Measurements from ENCODE around the gene MZT2B.
"Not testable (repeated sequence)": the region's sequence is repeated elsewhere in the genome, so short reads cannot be mapped to it uniquely, and the experiment has no call there.

Gene MZT2B

GRCh38 chr2:130180404-130181324, 1.4 kb upstream of the MZT2B start:
- DNase-seq = peak in 1 of 3 experiments; percentile 34

GRCh38 chr2:130181325-130181879, 660 bp upstream of the MZT2B start, which contains the start of gene SMPD4:
TSS of gene SMPD4 (minus strand) at chr2:130181602. CDS start at chr2:130176592, 5,010 bp downstream.
- peak; percentile 91 to 98 (median 94) for DNase-seq

GRCh38 chr2:130182826-130183511, 907 bp downstream of the MZT2B start:
- peak in 2 of 3 experiments; percentile 33 to 35 for DNase-seq

GRCh38 chr2:130183512-130184373, 1.7 kb downstream of the MZT2B start:
- DNase-seq = no peak

GRCh38 chr2:130185436-130185835, 3.4 kb downstream of the MZT2B start:
- DNase-seq = no peak

GRCh38 chr2:130185896-130186295, 3.8 kb downstream of the MZT2B start:
- DNase-seq = no peak

GRCh38 chr2:130186391-130186790, 4.3 kb downstream of the MZT2B start:
- DNase-seq = no peak

- no peak for DNase-seq
Measured at GRCh38 chr2:130187268-130187667, 5.2 kb downstream of the MZT2B start.

GRCh38 chr2:130187859-130188792, 6.1 kb downstream of the MZT2B start:
- DNase-seq = not testable (repeated sequence)

- not testable (repeated sequence) for DNase-seq
Measured at GRCh38 chr2:130188958-130189357, 6.9 kb downstream of the MZT2B start.

GRCh38 chr2:130190237-130190636, 8.2 kb downstream of the MZT2B start:
- DNase-seq = peak in 1 of 3 experiments; percentile 3

GRCh38 chr2:130191319-130191718, 9.3 kb downstream of the MZT2B start:
- not testable (repeated sequence) for DNase-seq

GRCh38 chr2:130192451-130192850, 10.4 kb downstream of the MZT2B start:
- DNase-seq = not testable (repeated sequence)

- DNase-seq = not testable (repeated sequence)
Measured at GRCh38 chr2:130193824-130194223, 11.8 kb downstream of the MZT2B start.

GRCh38 chr2:130195089-130195635, 13.1 kb downstream of the MZT2B start:
- DNase-seq = not testable (repeated sequence)

- not testable (repeated sequence) for DNase-seq
Measured at GRCh38 chr2:130196052-130196451, 14.0 kb downstream of the MZT2B start.

- DNase-seq = no peak
Measured at GRCh38 chr2:130198343-130198742, 16.3 kb downstream of the MZT2B start, which contains the start of gene TUBA3E. TSS of gene TUBA3E (minus strand) at chr2:130198439. CDS start at chr2:130198360, 79 bp downstream.

GRCh38 chr2:130202518-130202917, 20.5 kb downstream of the MZT2B start:
- DNase-seq = not testable (repeated sequence)

GRCh38 chr2:130203150-130203549, 21.1 kb downstream of the MZT2B start:
- not testable (repeated sequence) for DNase-seq

GRCh38 chr2:130207051-130207450, 25.0 kb downstream of the MZT2B start:
- DNase-seq = not testable (repeated sequence)

GRCh38 chr2:130219147-130219546, 37.1 kb downstream of the MZT2B start:
- not testable (repeated sequence) for DNase-seq
